A673 (cell line): ENCODE results near the gene KCNQ1. TPM values are rescaled to one million over a fixed set of nuclear protein-coding genes. Genes with fewer than 3 reads are reported as not detected.

ENCODE experiments used
- BruUV-seq: library from RNA; stranded (reverse); fragments of 400-500 nt; replicated peaks from 2 replicates; lab custom pipeline; 2021; lab: Mats Ljungman, UMichigan
- CTCF ChIA-PET: fragments of 300-600 bp; sonication (Branson Sonifier 250); formaldehyde crosslinking; loops from one replicate; lab custom pipeline; 2022; ENCODE audit warnings: antibody characterized with exemption; lab: Charles Lee
- POLR2A ChIA-PET: fragments of 300-600 bp; sonication (Branson Sonifier 250); formaldehyde crosslinking; loops from one replicate; lab custom pipeline; 2022; ENCODE audit warnings: antibody characterized with exemption; ENCODE audit not compliant: low non-redundant PET; lab: Charles Lee
- DNase-seq: peaks from one replicate; pipeline ENCODE4 v3.0.0-alpha.2; 2015; ENCODE audit warnings: low spot score
- H3K27ac ChIP-seq: fragments of 200-600 bp; sonication (generic); 2 replicates; pipeline ENCODE4 v1.5.1; 2016; ENCODE audit warnings: mixed run types, low read depth, mild to moderate bottlenecking, mixed read lengths, antibody characterized with exemption, low read length; ENCODE audit not compliant: poor library complexity, severe bottlenecking
- H3K27me3 ChIP-seq: fragments of 200-600 bp; sonication (generic); replicated peaks from 2 replicates; pipeline ENCODE4 v1.6.1; 2017; ENCODE audit warnings: mixed run types, low read depth, mild to moderate bottlenecking, mixed read lengths, antibody characterized with exemption, low read length; ENCODE audit not compliant: insufficient read depth, poor library complexity
- H3K36me3 ChIP-seq: fragments of 200-600 bp; sonication (generic); 2 replicates; pipeline ENCODE4 v1.6.1; 2016; ENCODE audit warnings: mixed run types, mild to moderate bottlenecking, mixed read lengths, antibody characterized with exemption, low read length; ENCODE audit not compliant: insufficient read depth, poor library complexity, severe bottlenecking
- H3K4me1 ChIP-seq: fragments of 200-600 bp; sonication (generic); 2 replicates; pipeline ENCODE4 v1.6.1; 2017; ENCODE audit warnings: mixed run types, mild to moderate bottlenecking, mixed read lengths, antibody characterized with exemption, low read length; ENCODE audit not compliant: insufficient read depth, poor library complexity, severe bottlenecking
- H3K4me3 ChIP-seq: fragments of 200-600 bp; sonication (generic); 2 replicates; pipeline ENCODE4 v1.5.1; 2016; ENCODE audit warnings: low read depth, mixed run types, mild to moderate bottlenecking, mixed read lengths, low read length; ENCODE audit not compliant: poor library complexity, severe bottlenecking
- H3K9me3 ChIP-seq: fragments of 200-600 bp; sonication (generic); 2 replicates; pipeline ENCODE4 v1.6.1; 2016; ENCODE audit warnings: mixed run types, low read depth, mild to moderate bottlenecking, mixed read lengths, antibody characterized with exemption, low read length; ENCODE audit not compliant: poor library complexity, severe bottlenecking
- EZH2 ChIP-seq: fragments of 200-600 bp; sonication (generic); IDR thresholded peaks from 2 replicates; pipeline ENCODE4 v1.6.1; 2017; ENCODE audit warnings: borderline replicate concordance, low read depth, mild to moderate bottlenecking, mixed read lengths, antibody characterized with exemption, low read length; ENCODE audit not compliant: poor library complexity, severe bottlenecking
- intact Hi-C: fragments of 100-400 bp; cut with micrococcal nuclease; formaldehyde crosslinking; loops from one replicate; pipeline ENCODE4 v1.10.0; 2022; ENCODE audit not compliant: unreplicated experiment
- total RNA-seq: library from RNA; stranded (reverse); gene quantifications from 2 replicates; pipeline ENCODE4 v1.2.3, GENCODE V29; 2021
- TF ChIP-seq, protein P1 (sequence below): fragments of 300-800, 200-600 bp; sonication (generic); conservative IDR thresholded peaks from 2 replicates; pipeline ENCODE4 v1.5.1; 2017; ENCODE audit warnings: low read depth, mild to moderate bottlenecking, antibody characterized with exemption, low read length, moderate library complexity, mixed read lengths

KCNQ1 gene
- total RNA-seq, 1 experiment from 2014 or later: not detected

DNA sequence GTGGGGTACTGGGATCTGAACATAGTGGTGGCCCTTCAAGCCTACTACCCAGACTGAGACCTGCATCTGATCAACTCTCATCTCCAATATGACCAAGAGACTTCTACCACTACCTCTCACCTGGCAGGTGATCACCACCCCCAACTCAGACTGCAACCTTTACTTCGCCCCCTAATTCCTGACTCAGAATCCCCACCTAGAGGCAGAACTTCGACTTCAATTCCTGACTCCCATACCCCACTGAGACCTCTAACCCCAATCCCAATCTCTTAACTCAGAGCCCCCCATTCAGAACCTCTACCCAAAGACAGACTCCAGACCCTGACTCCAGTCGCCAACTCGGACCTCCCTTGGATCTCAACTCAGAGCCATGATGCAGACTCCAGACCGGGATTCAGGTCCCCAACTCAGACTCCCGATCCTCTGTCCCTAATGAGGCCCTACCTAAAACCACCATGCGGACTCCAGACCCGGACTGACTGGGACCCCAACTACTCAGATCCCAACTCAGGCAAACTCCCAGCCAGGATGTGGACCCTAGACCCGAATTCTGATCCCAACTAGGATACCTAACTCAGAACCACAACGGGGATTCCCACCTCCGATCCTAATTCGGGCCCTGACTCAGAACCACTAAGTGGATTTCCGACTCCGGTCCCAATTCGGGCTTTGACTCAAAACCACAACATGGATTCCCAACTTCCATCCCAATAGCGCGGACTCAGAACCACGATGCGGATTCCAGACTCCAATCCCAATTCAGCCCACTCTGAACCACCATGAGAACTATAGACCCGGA is 253.8 kb downstream of the KCNQ1 start:
- ChIA-PET CTCF (no interaction called here), POLR2A (no interaction called here)
- Histone ChIP-seq H3K27ac (peak overlapping the region; percentile 86), H3K9me3 (no peaks in the 10 kb centered on the region), H3K4me3 (peak overlapping the region; percentile 96), H3K36me3 (no peaks in the 10 kb centered on the region), H3K27me3 (no peaks in the 10 kb centered on the region), H3K4me1 (peaks cover 22% of the 10 kb centered on the region)
- no TSS peak for BruUV-seq
- intact Hi-C loops: no loop called here
- TF ChIP-seq EZH2: no peak
- TF ChIP-seq, protein P1, sequence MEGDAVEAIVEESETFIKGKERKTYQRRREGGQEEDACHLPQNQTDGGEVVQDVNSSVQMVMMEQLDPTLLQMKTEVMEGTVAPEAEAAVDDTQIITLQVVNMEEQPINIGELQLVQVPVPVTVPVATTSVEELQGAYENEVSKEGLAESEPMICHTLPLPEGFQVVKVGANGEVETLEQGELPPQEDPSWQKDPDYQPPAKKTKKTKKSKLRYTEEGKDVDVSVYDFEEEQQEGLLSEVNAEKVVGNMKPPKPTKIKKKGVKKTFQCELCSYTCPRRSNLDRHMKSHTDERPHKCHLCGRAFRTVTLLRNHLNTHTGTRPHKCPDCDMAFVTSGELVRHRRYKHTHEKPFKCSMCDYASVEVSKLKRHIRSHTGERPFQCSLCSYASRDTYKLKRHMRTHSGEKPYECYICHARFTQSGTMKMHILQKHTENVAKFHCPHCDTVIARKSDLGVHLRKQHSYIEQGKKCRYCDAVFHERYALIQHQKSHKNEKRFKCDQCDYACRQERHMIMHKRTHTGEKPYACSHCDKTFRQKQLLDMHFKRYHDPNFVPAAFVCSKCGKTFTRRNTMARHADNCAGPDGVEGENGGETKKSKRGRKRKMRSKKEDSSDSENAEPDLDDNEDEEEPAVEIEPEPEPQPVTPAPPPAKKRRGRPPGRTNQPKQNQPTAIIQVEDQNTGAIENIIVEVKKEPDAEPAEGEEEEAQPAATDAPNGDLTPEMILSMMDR: no peak
- no peak for DNase-seq

DNA sequence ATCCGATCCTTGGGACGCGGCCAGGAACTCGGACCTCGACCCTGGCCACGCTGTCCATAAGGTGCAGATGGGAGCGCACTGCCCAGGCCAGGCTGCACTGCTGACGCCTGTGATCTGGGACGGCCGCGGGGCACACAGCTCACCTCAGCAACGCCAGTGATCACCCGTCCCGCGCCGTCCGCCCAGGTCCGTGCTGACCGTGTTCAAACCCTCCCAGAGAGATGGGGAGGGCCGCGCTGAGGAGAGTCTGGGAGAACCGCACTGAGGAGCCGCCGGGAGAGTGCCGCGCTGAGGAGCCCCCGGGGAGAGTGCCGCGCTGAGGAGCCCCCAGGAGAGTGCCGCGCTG is 254.3 kb downstream of the KCNQ1 start:
- CTCF ChIA-PET: no interaction called here
- H3K4me1 ChIP-seq: peaks cover 28% of the 10 kb centered on the region
- H3K27me3 ChIP-seq: no peaks in the 10 kb centered on the region
- no peaks in the 10 kb centered on the region for H3K9me3 ChIP-seq
- intact Hi-C loops: no loop called here
- TF ChIP-seq, protein P1: no peak
- TF ChIP-seq EZH2: no peak
- peak; percentile 31 for DNase-seq
- peak overlapping the region; percentile 86 for H3K27ac ChIP-seq
- peak overlapping the region; percentile 96 for H3K4me3 ChIP-seq
- POLR2A ChIA-PET: no interaction called here
- no TSS peak for BruUV-seq
- H3K36me3 ChIP-seq: no peaks in the 10 kb centered on the region

DNA sequence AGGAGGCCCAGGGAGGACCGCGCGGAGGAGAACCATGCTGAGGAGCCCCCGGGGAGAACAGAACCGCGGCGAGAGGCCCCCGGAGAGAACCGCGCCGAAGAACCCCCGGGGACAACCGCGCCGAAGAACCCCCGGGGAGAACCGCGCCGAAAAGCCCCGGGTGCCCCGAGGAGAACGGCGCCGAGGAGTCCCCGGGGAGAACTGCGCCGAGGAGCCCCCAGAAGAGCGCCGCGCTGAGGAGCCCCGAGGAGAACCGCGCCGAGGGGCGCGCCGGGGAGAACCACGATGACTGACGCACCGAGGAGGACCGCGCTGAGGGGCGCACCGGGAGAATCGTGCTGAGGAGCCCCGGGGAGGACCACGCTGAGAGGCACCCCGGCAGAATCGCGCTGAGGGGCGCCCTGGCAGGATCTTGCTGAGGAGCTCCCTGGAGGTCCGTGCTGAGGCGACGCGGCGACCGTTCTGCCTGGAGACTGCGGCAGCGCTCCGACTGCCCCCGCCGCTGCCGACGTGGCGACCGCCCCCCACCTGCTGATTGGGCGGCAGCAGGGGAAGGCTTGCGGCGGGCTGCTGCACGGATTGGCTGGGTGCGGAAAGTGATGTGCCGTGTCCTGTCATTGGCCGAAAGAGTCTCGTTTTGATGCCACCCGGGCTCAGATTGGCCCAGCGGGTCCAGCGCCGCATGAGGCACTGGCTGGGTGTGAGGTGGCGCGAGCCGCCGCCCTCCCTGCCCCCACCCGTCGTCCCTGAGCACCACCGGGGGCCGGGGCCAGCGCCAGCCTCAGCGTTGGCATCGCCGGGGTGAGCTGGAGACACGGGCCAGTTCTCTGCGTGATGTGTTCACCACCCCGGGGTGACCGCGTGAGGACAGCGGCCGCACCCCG is 255.0 kb downstream of the KCNQ1 start, which contains the start of gene KCNQ1OT1:
KCNQ1OT1 (minus strand) TSS at position 464 of the 884 bp plus-strand sequence.
- DNase-seq: peak; percentile 98
- no TSS peak for BruUV-seq
- Histone ChIP-seq H3K27ac (peak within 1 kb of the TSS; percentile 92), H3K9me3 (no peaks in the 10 kb centered on the region), H3K36me3 (no peaks in the 10 kb centered on the region), H3K4me3 (peak within 1 kb of the TSS; percentile 96), H3K27me3 (no peaks in the 10 kb centered on the region), H3K4me1 (peaks cover 32% of the 10 kb centered on the region)
- TF ChIP-seq, protein P1: no peak
- TF ChIP-seq EZH2: no peak
- intact Hi-C loops: loop anchor here (5.0 kb wide), 1 partner anchor 188 kb away; the partner anchor contains the start of gene CDKN1C
- ChIA-PET POLR2A (interaction anchor here (0.7 kb wide), 2 partner anchors 9 to 1117 kb away, joined by 3 to 4 read pairs; no protein-coding TSS in a partner anchor), CTCF (no interaction called here)
